HUES48 (cell line): ENCODE measurements around the gene ASB7.
"Not testable (repeated sequence)": the region's sequence is repeated elsewhere in the genome, so short reads cannot be mapped to it uniquely, and the experiment has no call there.

ENCODE experiments used
- H3K27ac ChIP-seq: one replicate; pipeline ENCODE4 v1.7.0; 2013; ENCODE audit warnings: low read depth, low read length, inconsistent platforms
- H3K27me3 ChIP-seq: 2 replicates; pipeline ENCODE4 v1.6.1; 2013; ENCODE audit warnings: mild to moderate bottlenecking, low read length; ENCODE audit not compliant: control insufficient read depth, insufficient read depth
- H3K36me3 ChIP-seq: 2 replicates; pipeline ENCODE4 v1.6.1; 2013; ENCODE audit warnings: low read length; ENCODE audit not compliant: control insufficient read depth, insufficient read depth
- H3K4me1 ChIP-seq: 2 replicates; pipeline ENCODE4 v1.6.1; 2013; ENCODE audit warnings: mild to moderate bottlenecking, low read length; ENCODE audit not compliant: control insufficient read depth, insufficient read depth
- H3K4me3 ChIP-seq: 2 replicates; pipeline ENCODE4 v1.5.1; 2013; ENCODE audit warnings: mild to moderate bottlenecking, low read depth, low read length
- H3K9ac ChIP-seq: 2 replicates; pipeline ENCODE4 v1.6.1; 2013; ENCODE audit warnings: mild to moderate bottlenecking, low read depth, low read length, moderate library complexity
- H3K9me3 ChIP-seq: 2 replicates; pipeline ENCODE4 v1.6.1; 2013; ENCODE audit warnings: low read length; ENCODE audit not compliant: control insufficient read depth, insufficient read depth

The ASB7 gene

GRCh38 chr15:100668348-100668745 is 66.0 kb downstream of the ASB7 start:
- no peak overlapping the region for H3K4me3 ChIP-seq
- H3K36me3 ChIP-seq, result no peaks in the 10 kb centered on the region
- no peak overlapping the region for H3K27ac ChIP-seq
- no peak overlapping the region for H3K9ac ChIP-seq
- no peaks in the 10 kb centered on the region for H3K27me3 ChIP-seq
- no peaks in the 10 kb centered on the region for H3K9me3 ChIP-seq
- H3K4me1 ChIP-seq, result no peaks in the 10 kb centered on the region

GRCh38 chr15:100669260-100669659 is 66.9 kb downstream of the ASB7 start:
- H3K9me3 ChIP-seq, result no peaks in the 10 kb centered on the region
- H3K9ac ChIP-seq, result no peak overlapping the region
- no peaks in the 10 kb centered on the region for H3K27me3 ChIP-seq
- H3K4me1 ChIP-seq, result no peaks in the 10 kb centered on the region
- H3K36me3 ChIP-seq, result no peaks in the 10 kb centered on the region
- H3K27ac ChIP-seq, result no peak overlapping the region
- H3K4me3 ChIP-seq, result no peak overlapping the region

- Histone ChIP-seq H3K9me3 (no peaks in the 10 kb centered on the region), H3K27ac (no peak overlapping the region), H3K4me1 (no peaks in the 10 kb centered on the region), H3K36me3 (no peaks in the 10 kb centered on the region), H3K4me3 (no peak overlapping the region), H3K9ac (no peak overlapping the region), H3K27me3 (no peaks in the 10 kb centered on the region)
Measured at GRCh38 chr15:100670505-100671021, 68.2 kb downstream of the ASB7 start.

- Histone ChIP-seq H3K27ac (no peak overlapping the region), H3K9me3 (no peaks in the 10 kb centered on the region), H3K4me1 (no peaks in the 10 kb centered on the region), H3K9ac (no peak overlapping the region), H3K4me3 (no peak overlapping the region), H3K27me3 (no peaks in the 10 kb centered on the region), H3K36me3 (no peaks in the 10 kb centered on the region)
Measured at GRCh38 chr15:100671124-100671680, 68.8 kb downstream of the ASB7 start.

- no peak overlapping the region for H3K27ac ChIP-seq
Measured at GRCh38 chr15:100671858-100672543, 69.6 kb downstream of the ASB7 start.

GRCh38 chr15:100672959-100673358 is 70.6 kb downstream of the ASB7 start:
- Histone ChIP-seq H3K27me3 (no peaks in the 10 kb centered on the region), H3K27ac (no peak overlapping the region), H3K4me3 (no peak overlapping the region), H3K9me3 (no peaks in the 10 kb centered on the region), H3K36me3 (no peaks in the 10 kb centered on the region), H3K9ac (no peak overlapping the region), H3K4me1 (no peaks in the 10 kb centered on the region)

More at GRCh38 chr15:100671858-100672543, 69.6 kb downstream of the ASB7 start:
- Histone ChIP-seq H3K36me3 (no peaks in the 10 kb centered on the region), H3K9ac (no peak overlapping the region), H3K4me1 (no peaks in the 10 kb centered on the region), H3K9me3 (no peaks in the 10 kb centered on the region), H3K4me3 (no peak overlapping the region), H3K27me3 (no peaks in the 10 kb centered on the region)

- not testable (repeated sequence) for H3K36me3 ChIP-seq, H3K9ac ChIP-seq, H3K4me1 ChIP-seq, H3K27ac ChIP-seq, H3K27me3 ChIP-seq, H3K4me3 ChIP-seq
- peaks cover 12% of the 10 kb centered on the region; the same call in 1 of the 2 replicates for H3K9me3 ChIP-seq
Measured at GRCh38 chr15:100679151-100679550, 76.8 kb downstream of the ASB7 start.

- Histone ChIP-seq H3K9me3 (peaks cover 12% of the 10 kb centered on the region; the same call in 1 of the 2 replicates), H3K27me3 (no peaks in the 10 kb centered on the region), H3K27ac (no peak overlapping the region), H3K36me3 (no peaks in the 10 kb centered on the region), H3K4me1 (no peaks in the 10 kb centered on the region), H3K4me3 (no peak overlapping the region), H3K9ac (no peak overlapping the region)
Measured at GRCh38 chr15:100680726-100681125, 78.3 kb downstream of the ASB7 start.

- H3K4me1 ChIP-seq, result no peaks in the 10 kb centered on the region
- no peaks in the 10 kb centered on the region for H3K36me3 ChIP-seq
- H3K9ac ChIP-seq, result no peak overlapping the region
Measured at GRCh38 chr15:100681335-100681746, 79.0 kb downstream of the ASB7 start.

GRCh38 chr15:100682468-100682867 is 80.1 kb downstream of the ASB7 start:
- Histone ChIP-seq H3K4me1 (0 out of 2 replicates have a peak, but pooled peaks cover 1% of the 10 kb centered on the region), H3K4me3 (no peak overlapping the region), H3K27ac (no peak overlapping the region), H3K27me3 (no peaks in the 10 kb centered on the region), H3K9me3 (peaks cover 12% of the 10 kb centered on the region; the same call in 1 of the 2 replicates), H3K9ac (no peak overlapping the region), H3K36me3 (no peaks in the 10 kb centered on the region)

More at GRCh38 chr15:100681335-100681746, 79.0 kb downstream of the ASB7 start:
- Histone ChIP-seq H3K4me3 (no peak overlapping the region), H3K9me3 (peaks cover 12% of the 10 kb centered on the region; the same call in 1 of the 2 replicates), H3K27me3 (no peaks in the 10 kb centered on the region), H3K27ac (no peak overlapping the region)

GRCh38 chr15:100683434-100683833 is 81.0 kb downstream of the ASB7 start:
- Histone ChIP-seq H3K4me1 (peaks cover 9% of the 10 kb centered on the region), H3K27ac (no peak overlapping the region), H3K4me3 (no peak overlapping the region), H3K27me3 (no peaks in the 10 kb centered on the region), H3K9me3 (peaks cover 12% of the 10 kb centered on the region; the same call in 1 of the 2 replicates), H3K9ac (no peak overlapping the region), H3K36me3 (no peaks in the 10 kb centered on the region)
